ENCODE data around the gene GDPGP1.

DNA sequence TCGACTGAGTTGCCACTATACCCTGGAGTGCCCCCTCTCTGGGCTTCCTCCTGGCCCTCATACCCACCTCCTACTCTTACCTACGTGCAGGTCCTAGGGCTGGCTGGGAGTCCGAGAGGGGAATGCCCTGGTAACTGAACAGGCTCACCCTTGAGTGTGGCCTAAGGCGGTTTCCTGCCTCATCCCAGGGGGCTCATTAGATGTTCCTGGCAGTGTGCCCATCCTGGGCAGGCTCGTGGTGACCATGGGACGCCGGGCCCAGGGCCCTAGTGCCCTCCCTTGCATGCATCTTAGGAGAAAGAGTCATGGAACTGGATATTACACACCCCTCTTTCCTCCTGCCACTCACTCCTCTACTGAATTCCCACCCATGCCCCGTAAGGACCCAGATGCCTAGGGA is 30.1 kb upstream of the GDPGP1 start:
- TF ChIP-seq, protein P1, sequence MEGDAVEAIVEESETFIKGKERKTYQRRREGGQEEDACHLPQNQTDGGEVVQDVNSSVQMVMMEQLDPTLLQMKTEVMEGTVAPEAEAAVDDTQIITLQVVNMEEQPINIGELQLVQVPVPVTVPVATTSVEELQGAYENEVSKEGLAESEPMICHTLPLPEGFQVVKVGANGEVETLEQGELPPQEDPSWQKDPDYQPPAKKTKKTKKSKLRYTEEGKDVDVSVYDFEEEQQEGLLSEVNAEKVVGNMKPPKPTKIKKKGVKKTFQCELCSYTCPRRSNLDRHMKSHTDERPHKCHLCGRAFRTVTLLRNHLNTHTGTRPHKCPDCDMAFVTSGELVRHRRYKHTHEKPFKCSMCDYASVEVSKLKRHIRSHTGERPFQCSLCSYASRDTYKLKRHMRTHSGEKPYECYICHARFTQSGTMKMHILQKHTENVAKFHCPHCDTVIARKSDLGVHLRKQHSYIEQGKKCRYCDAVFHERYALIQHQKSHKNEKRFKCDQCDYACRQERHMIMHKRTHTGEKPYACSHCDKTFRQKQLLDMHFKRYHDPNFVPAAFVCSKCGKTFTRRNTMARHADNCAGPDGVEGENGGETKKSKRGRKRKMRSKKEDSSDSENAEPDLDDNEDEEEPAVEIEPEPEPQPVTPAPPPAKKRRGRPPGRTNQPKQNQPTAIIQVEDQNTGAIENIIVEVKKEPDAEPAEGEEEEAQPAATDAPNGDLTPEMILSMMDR (IDR thresholded peaks at IDR 0.05; ENCODE audit: insufficient read depth, low read length), result no peak
- TF ChIP-seq GABPA (IDR thresholded peaks at IDR 0.05; ENCODE audit: low read depth) (no peak), POLR2AphosphoS5 (IDR thresholded peaks at IDR 0.05; ENCODE audit: low read depth) (no peak)

Data from HL-60 (cell line).